ENCODE results near the gene COX17. TPM values are rescaled to one million over a fixed set of nuclear protein-coding genes. Genes with fewer than 3 reads are reported as not detected.

Gene COX17
- polyA plus RNA-seq, 1 donor (not counting 4 experiments of a cell fraction or from before 2014, with no cell fraction given), result 40.6 TPM

DNA sequence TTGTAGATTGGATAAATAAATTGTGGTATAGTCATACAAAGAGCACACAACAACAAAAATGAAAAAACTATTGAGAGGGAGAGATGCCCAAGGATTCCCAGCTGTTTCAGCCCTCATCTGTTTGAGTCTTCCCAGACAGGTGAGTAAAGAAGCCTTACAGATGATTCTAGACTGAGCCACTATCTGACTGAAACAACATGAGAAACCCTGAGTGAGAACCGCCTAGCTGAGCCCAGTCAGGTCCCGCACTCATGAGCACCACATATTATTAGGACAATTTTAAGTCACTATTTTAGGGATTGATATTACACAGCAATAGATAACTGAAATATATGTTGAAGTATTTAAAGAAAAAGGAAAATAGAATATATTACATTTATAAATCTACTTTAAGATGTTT is 35.8 kb downstream of the COX17 start:
- Histone ChIP-seq H3K4me1 (ENCODE audit: control insufficient read depth, extremely low read depth, insufficient read depth, low read length) (peaks cover 28% of the 10 kb centered on the region), H3K79me2 (ENCODE audit: control insufficient read depth, insufficient read depth, low read length) (no peaks in the 10 kb centered on the region), H2AFZ (ENCODE audit: control insufficient read depth, low read length) (no peak overlapping the region), H3K27ac (ENCODE audit: control insufficient read depth, insufficient read depth, low read length) (no peak overlapping the region), H3K27me3 (ENCODE audit: control insufficient read depth, extremely low read depth, insufficient read depth, low read length) (no peaks in the 10 kb centered on the region), H3K9ac (ENCODE audit: control insufficient read depth, extremely low read depth, insufficient read depth, low read length) (no peak overlapping the region), H3K4me3 (ENCODE audit: control insufficient read depth in 2 of 3, extremely low read depth in 1 of 3, insufficient read depth in 2 of 3, low read depth in 1 of 3, low read length in 3 of 3) (no peak overlapping the region), H4K20me1 (ENCODE audit: control insufficient read depth, extremely low read depth, insufficient read depth, low read length) (no peaks in the 10 kb centered on the region), H3K9me3 (ENCODE audit: control insufficient read depth, low read depth, low read length) (no peaks in the 10 kb centered on the region), H3K9me1 (ENCODE audit: control insufficient read depth, extremely low read depth, insufficient read depth, low read length) (no peaks in the 10 kb centered on the region), H3K36me3 (ENCODE audit: control insufficient read depth in 2 of 2, extremely low read depth in 1 of 2, insufficient read depth in 2 of 2, low read length in 2 of 2) (no peaks in the 10 kb centered on the region), H3K4me2 (ENCODE audit: control insufficient read depth, extremely low read depth, insufficient read depth, low read depth, low read length) (no peak overlapping the region)
- DNase-seq (ENCODE audit: low read depth, low spot score) (no peak), FAIRE-seq (no peak)
- TF ChIP-seq, protein P1, sequence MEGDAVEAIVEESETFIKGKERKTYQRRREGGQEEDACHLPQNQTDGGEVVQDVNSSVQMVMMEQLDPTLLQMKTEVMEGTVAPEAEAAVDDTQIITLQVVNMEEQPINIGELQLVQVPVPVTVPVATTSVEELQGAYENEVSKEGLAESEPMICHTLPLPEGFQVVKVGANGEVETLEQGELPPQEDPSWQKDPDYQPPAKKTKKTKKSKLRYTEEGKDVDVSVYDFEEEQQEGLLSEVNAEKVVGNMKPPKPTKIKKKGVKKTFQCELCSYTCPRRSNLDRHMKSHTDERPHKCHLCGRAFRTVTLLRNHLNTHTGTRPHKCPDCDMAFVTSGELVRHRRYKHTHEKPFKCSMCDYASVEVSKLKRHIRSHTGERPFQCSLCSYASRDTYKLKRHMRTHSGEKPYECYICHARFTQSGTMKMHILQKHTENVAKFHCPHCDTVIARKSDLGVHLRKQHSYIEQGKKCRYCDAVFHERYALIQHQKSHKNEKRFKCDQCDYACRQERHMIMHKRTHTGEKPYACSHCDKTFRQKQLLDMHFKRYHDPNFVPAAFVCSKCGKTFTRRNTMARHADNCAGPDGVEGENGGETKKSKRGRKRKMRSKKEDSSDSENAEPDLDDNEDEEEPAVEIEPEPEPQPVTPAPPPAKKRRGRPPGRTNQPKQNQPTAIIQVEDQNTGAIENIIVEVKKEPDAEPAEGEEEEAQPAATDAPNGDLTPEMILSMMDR (optimal IDR thresholded peaks at IDR 0.05 in 1 of 3, IDR thresholded peaks at IDR 0.05 in 1 of 3, conservative IDR thresholded peaks at IDR 0.05 in 1 of 3; ENCODE audit: extremely low read depth in 1 of 3, insufficient read depth in 2 of 3, low read length in 3 of 3), result no peak
- no peak for TF ChIP-seq EZH2 (IDR thresholded peaks at IDR 0.05; ENCODE audit: low read length)
- dilution Hi-C loops (cut with MboI; ENCODE audit: extremely low pct_ligation_motif_present, low sequenced_read_pairs), result no loop called here

DNA sequence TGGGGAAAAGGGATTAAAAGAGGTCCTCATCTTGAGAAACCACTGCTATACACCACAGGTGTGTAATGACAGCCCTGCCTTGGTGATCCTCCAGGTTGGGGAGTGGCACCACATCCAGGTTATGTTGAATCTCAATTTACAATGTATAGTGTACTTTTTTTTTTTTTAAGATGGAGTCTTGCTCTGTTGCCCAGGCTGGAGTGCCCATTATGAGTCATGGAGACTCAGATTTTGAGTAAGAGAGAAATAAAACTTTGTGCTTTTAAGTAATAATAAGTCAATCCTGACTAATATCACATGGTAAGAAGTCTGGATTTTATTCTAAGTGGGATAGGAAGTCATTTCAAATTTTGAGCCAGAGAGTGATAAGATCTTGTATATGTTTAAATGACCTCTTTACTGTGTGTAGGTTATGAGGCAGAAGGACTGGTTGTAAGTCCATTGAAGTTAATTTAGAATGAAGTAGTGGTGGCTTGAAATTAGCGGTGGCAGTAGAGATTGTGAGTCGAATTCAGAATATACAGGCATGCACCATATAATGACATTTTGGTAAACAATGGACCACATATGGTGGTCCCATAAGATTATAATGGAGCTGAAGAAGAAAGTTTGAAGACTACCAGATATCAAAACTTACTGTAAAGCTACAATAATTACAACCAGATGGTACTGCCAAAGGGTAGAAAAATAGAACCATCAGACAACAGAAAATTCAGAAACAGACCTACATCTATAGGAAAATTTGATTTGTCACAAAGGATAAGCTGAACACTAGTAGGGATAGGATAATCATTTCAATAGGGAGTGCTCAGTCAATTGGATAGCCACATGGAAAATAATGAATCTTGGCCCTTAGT is 37.5 kb downstream of the COX17 start:
- peak overlapping the region; percentile 24 for H3K4me2 ChIP-seq (ENCODE audit: control insufficient read depth, extremely low read depth, insufficient read depth, low read depth, low read length)
- H3K4me3 ChIP-seq (ENCODE audit: control insufficient read depth in 2 of 3, extremely low read depth in 1 of 3, insufficient read depth in 2 of 3, low read depth in 1 of 3, low read length in 3 of 3), result no peak overlapping the region
- TF ChIP-seq, protein P1 (optimal IDR thresholded peaks at IDR 0.05 in 1 of 3, IDR thresholded peaks at IDR 0.05 in 1 of 3, conservative IDR thresholded peaks at IDR 0.05 in 1 of 3; ENCODE audit: extremely low read depth in 1 of 3, insufficient read depth in 2 of 3, low read length in 3 of 3), result no peak
- TF ChIP-seq EZH2 (IDR thresholded peaks at IDR 0.05; ENCODE audit: low read length), result no peak
- FAIRE-seq (no peak), DNase-seq (ENCODE audit: low read depth, low spot score) (no peak)
- H3K9me3 ChIP-seq (ENCODE audit: control insufficient read depth, low read depth, low read length), result no peaks in the 10 kb centered on the region
- dilution Hi-C loops (cut with MboI; ENCODE audit: extremely low pct_ligation_motif_present, low sequenced_read_pairs), result no loop called here
- H3K9me1 ChIP-seq (ENCODE audit: control insufficient read depth, extremely low read depth, insufficient read depth, low read length), result no peaks in the 10 kb centered on the region
- no peak overlapping the region for H3K9ac ChIP-seq (ENCODE audit: control insufficient read depth, extremely low read depth, insufficient read depth, low read length)
- H3K36me3 ChIP-seq (ENCODE audit: control insufficient read depth in 2 of 2, extremely low read depth in 1 of 2, insufficient read depth in 2 of 2, low read length in 2 of 2), result no peaks in the 10 kb centered on the region
- no peaks in the 10 kb centered on the region for H4K20me1 ChIP-seq (ENCODE audit: control insufficient read depth, extremely low read depth, insufficient read depth, low read length)
- no peaks in the 10 kb centered on the region for H3K27me3 ChIP-seq (ENCODE audit: control insufficient read depth, extremely low read depth, insufficient read depth, low read length)
- peak overlapping the region; percentile 28 for H3K27ac ChIP-seq (ENCODE audit: control insufficient read depth, insufficient read depth, low read length)
- H3K4me1 ChIP-seq (ENCODE audit: control insufficient read depth, extremely low read depth, insufficient read depth, low read length), result peaks cover 33% of the 10 kb centered on the region
- no peak overlapping the region for H2AFZ ChIP-seq (ENCODE audit: control insufficient read depth, low read length)
- H3K79me2 ChIP-seq (ENCODE audit: control insufficient read depth, insufficient read depth, low read length), result no peaks in the 10 kb centered on the region

All from keratinocyte (primary cell).